Activated T-helper 2 cell treated with anti-CD3 and anti-CD28 coated beads, Interferon-gamma antibody, Interleukin-2, Interleukin-4, amounts not matched to agents 10 μg/mL and 5 μg/mL and 100 μg/mL, durations not matched to agents 14 hours and 24 hours and 36 hours (primary cell): ENCODE results near the gene PIP5K1B. TPM values are rescaled to one million over a fixed set of nuclear protein-coding genes. Genes with fewer than 3 reads are reported as not detected.
A peak's percentile ranks its signal among the peaks of the same experiment; 100 is the strongest.

ENCODE experiments used
- DNase-seq: peaks from one replicate; pipeline ENCODE4 v3.0.0; 2021; ENCODE audit warnings: low spot score
- H3K27ac Mint-ChIP-seq: one replicate; pipeline ENCODE4 v1.8.0; 2021; ENCODE audit warnings: mixed read lengths
- H3K27me3 Mint-ChIP-seq: one replicate; pipeline ENCODE4 v1.8.0; 2021; ENCODE audit warnings: low read depth, mixed read lengths
- H3K36me3 Mint-ChIP-seq: one replicate; pipeline ENCODE4 v1.8.0; 2021; ENCODE audit warnings: low read depth, mixed read lengths
- H3K4me1 Mint-ChIP-seq: one replicate; pipeline ENCODE4 v1.8.0; 2021; ENCODE audit warnings: low read depth, mixed read lengths
- H3K4me3 Mint-ChIP-seq: one replicate; pipeline ENCODE4 v1.8.0; 2021; ENCODE audit warnings: low read depth, mild to moderate bottlenecking, moderate library complexity, mixed read lengths
- H3K9me3 Mint-ChIP-seq: one replicate; pipeline ENCODE4 v1.8.0; 2021; ENCODE audit warnings: mixed read lengths
- intact Hi-C: fragments of 100-400 bp; cut with micrococcal nuclease; formaldehyde crosslinking; loops from one replicate; pipeline ENCODE4 v1.15.1; 2023
- total RNA-seq: library from RNA; stranded (reverse); gene quantifications from 2 replicates; pipeline ENCODE4 v1.2.3, GENCODE V29; 2022

PIP5K1B gene
- total RNA-seq, 1 donor from 2014 or later = 76.2 TPM

GRCh38 chr9:68841276-68842052 lies 136.4 kb downstream of the PIP5K1B start:
- H3K4me3 Mint-ChIP-seq = no peak overlapping the region
- H3K4me1 Mint-ChIP-seq = peaks cover 37% of the 10 kb centered on the region
- H3K9me3 Mint-ChIP-seq = no peaks in the 10 kb centered on the region
- no peak for DNase-seq
- peaks cover 46% of the 10 kb centered on the region for H3K36me3 Mint-ChIP-seq
- H3K27me3 Mint-ChIP-seq = no peaks in the 10 kb centered on the region
- H3K27ac Mint-ChIP-seq = peak overlapping the region; percentile 64
- intact Hi-C loops = loop anchor here (5.0 kb wide), 1 partner anchor 56 kb away; no protein-coding TSS in a partner anchor

GRCh38 chr9:68842568-68842967 lies 137.5 kb downstream of the PIP5K1B start:
- Mint-ChIP-seq H3K9me3 (no peaks in the 10 kb centered on the region), H3K36me3 (peaks cover 46% of the 10 kb centered on the region), H3K4me3 (no peak overlapping the region), H3K27me3 (no peaks in the 10 kb centered on the region), H3K27ac (no peak overlapping the region), H3K4me1 (peaks cover 39% of the 10 kb centered on the region)
- DNase-seq = no peak
- intact Hi-C loops = loop anchor here (5.0 kb wide), 1 partner anchor 55 kb away; no protein-coding TSS in a partner anchor

GRCh38 chr9:68843239-68843638 lies 138.2 kb downstream of the PIP5K1B start:
- Mint-ChIP-seq H3K36me3 (peaks cover 46% of the 10 kb centered on the region), H3K4me1 (peaks cover 43% of the 10 kb centered on the region), H3K4me3 (no peak overlapping the region), H3K9me3 (no peaks in the 10 kb centered on the region), H3K27ac (no peak overlapping the region), H3K27me3 (no peaks in the 10 kb centered on the region)
- intact Hi-C loops = loop anchor here (5.0 kb wide), 1 partner anchor 54 kb away; no protein-coding TSS in a partner anchor
- DNase-seq = no peak

DNA sequence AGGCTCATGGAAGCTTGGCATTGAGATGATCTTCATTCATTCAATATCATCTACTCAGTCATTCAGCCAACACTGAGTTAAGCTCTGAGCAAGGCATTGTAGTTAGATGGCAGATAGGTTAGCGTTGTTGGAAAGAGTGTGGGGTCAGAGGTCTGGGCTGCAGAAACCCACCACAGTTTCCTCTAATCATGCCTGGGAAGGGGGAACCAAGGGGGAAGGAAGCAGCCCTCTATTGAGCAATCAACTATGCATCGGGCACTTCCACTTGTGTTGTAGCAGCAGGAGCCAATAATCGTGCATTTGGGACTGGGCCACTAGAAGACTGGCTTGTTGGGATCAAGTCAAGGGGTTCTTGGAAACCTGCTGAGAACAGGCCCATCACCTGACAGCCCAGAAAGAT lies 139.1 kb downstream of the PIP5K1B start:
- no peaks in the 10 kb centered on the region for H3K27me3 Mint-ChIP-seq
- H3K27ac Mint-ChIP-seq = peak overlapping the region; percentile 51
- peaks cover 42% of the 10 kb centered on the region for H3K4me1 Mint-ChIP-seq
- no peak for DNase-seq
- peaks cover 48% of the 10 kb centered on the region for H3K36me3 Mint-ChIP-seq
- intact Hi-C loops = loop anchor here (5.0 kb wide), 1 partner anchor 53 kb away; no protein-coding TSS in a partner anchor
- H3K9me3 Mint-ChIP-seq = no peaks in the 10 kb centered on the region
- no peak overlapping the region for H3K4me3 Mint-ChIP-seq

GRCh38 chr9:68844631-68845612 lies 139.9 kb downstream of the PIP5K1B start:
- DNase-seq = no peak
- Mint-ChIP-seq H3K27ac (peak overlapping the region; percentile 51), H3K9me3 (no peaks in the 10 kb centered on the region), H3K36me3 (peaks cover 40% of the 10 kb centered on the region), H3K4me3 (no peak overlapping the region), H3K27me3 (no peaks in the 10 kb centered on the region), H3K4me1 (peaks cover 42% of the 10 kb centered on the region)
- intact Hi-C loops = loop anchor here (5.0 kb wide), 4 partner anchors 43 to 263 kb away; no protein-coding TSS in a partner anchor

DNA sequence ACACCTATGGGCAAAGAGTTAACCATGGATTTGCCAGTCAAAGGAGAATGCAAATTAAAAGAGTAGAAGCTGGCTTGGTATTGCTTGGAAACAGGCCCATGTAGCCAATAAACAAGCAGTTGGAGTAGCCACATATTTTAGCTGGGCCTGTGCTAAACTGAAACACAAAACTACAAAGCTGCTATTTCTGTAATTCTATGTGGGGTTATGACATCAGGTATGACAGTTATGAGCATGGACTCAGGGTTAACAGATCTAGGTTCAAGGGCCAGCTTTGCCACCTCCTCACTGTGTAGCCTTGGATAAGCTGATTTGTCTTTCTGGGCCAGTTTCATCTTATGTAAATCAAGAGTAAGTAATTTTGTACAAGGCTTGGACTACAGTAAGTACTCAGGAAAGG lies 142.7 kb downstream of the PIP5K1B start:
- intact Hi-C loops = loop anchor here (5.0 kb wide), 3 partner anchors 45 to 265 kb away; no protein-coding TSS in a partner anchor
- H3K27ac Mint-ChIP-seq = peak overlapping the region; percentile 71

DNA sequence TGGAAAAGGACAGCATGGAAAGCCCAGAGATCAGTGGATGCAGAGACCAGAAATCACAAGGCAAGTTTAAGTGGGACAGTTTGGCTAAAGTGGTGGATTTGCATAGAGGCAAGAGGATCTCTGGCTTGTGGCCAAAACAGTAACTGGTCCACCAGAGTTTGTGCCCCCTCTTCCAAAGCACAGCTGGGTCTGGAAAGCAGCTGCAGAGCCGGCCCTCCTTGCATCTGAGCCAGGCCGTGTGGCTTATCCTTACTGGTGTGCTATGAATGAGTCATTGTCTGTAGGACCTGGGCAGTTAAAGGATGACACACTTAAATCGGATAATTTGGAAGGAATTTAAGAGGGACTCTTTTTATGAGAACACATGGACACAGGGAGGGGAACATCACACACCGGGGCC lies 146.6 kb downstream of the PIP5K1B start:
- Mint-ChIP-seq H3K4me3 (no peak overlapping the region), H3K27me3 (no peaks in the 10 kb centered on the region), H3K9me3 (no peaks in the 10 kb centered on the region), H3K27ac (no peak overlapping the region), H3K36me3 (peaks cover 48% of the 10 kb centered on the region), H3K4me1 (peaks cover 16% of the 10 kb centered on the region)
- DNase-seq = no peak
- intact Hi-C loops = no loop called here

More for the DNA sequence above, 142.7 kb downstream of the PIP5K1B start:
- no peak overlapping the region for H3K4me3 Mint-ChIP-seq
- H3K9me3 Mint-ChIP-seq = no peaks in the 10 kb centered on the region
- peaks cover 42% of the 10 kb centered on the region for H3K36me3 Mint-ChIP-seq
- no peak for DNase-seq
- H3K4me1 Mint-ChIP-seq = peaks cover 26% of the 10 kb centered on the region
- H3K27me3 Mint-ChIP-seq = no peaks in the 10 kb centered on the region

DNA sequence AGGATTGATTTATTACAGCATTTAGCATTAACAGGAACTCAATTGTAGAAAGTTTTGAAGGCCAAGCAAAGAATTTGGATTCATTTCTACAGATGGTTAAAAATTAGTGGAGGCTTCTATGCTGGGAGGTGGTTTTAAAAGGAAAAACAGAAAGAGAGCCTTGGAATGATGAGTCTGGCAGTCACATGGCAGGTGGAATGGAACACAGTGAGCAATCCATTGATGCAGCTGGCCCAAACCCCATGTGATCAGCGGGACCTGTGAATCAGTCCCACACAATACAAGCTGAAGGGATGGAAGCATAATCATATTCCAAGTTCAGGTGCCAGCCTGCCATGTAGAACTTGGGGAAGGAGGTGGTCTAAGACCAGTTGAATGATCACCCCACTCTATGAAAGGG lies 147.9 kb downstream of the PIP5K1B start:
- Mint-ChIP-seq H3K4me3 (no peak overlapping the region), H3K36me3 (peaks cover 57% of the 10 kb centered on the region), H3K4me1 (peaks cover 12% of the 10 kb centered on the region), H3K27me3 (no peaks in the 10 kb centered on the region), H3K9me3 (no peaks in the 10 kb centered on the region), H3K27ac (no peak overlapping the region)
- no peak for DNase-seq
- intact Hi-C loops = no loop called here

- no peak for DNase-seq
- Mint-ChIP-seq H3K27me3 (no peaks in the 10 kb centered on the region), H3K4me3 (no peak overlapping the region), H3K4me1 (peaks cover 20% of the 10 kb centered on the region), H3K36me3 (peaks cover 42% of the 10 kb centered on the region), H3K9me3 (no peaks in the 10 kb centered on the region), H3K27ac (no peak overlapping the region)
- intact Hi-C loops = no loop called here
These were observed 154.3 kb downstream of the PIP5K1B start for GRCh38 chr9:68859347-68859746.

GRCh38 chr9:68860419-68860818 lies 155.4 kb downstream of the PIP5K1B start:
- Mint-ChIP-seq H3K9me3 (no peaks in the 10 kb centered on the region), H3K27ac (no peak overlapping the region), H3K27me3 (no peaks in the 10 kb centered on the region), H3K36me3 (peaks cover 45% of the 10 kb centered on the region), H3K4me1 (peaks cover 16% of the 10 kb centered on the region), H3K4me3 (no peak overlapping the region)
- DNase-seq = no peak
- intact Hi-C loops = no loop called here

- H3K9me3 Mint-ChIP-seq = no peaks in the 10 kb centered on the region
- DNase-seq = no peak
- intact Hi-C loops = no loop called here
- H3K4me3 Mint-ChIP-seq = no peak overlapping the region
- peaks cover 16% of the 10 kb centered on the region for H3K4me1 Mint-ChIP-seq
- peaks cover 44% of the 10 kb centered on the region for H3K36me3 Mint-ChIP-seq
- no peaks in the 10 kb centered on the region for H3K27me3 Mint-ChIP-seq
- peak overlapping the region; percentile 21 for H3K27ac Mint-ChIP-seq
These were observed 156.4 kb downstream of the PIP5K1B start for GRCh38 chr9:68861436-68861835.

- H3K27ac Mint-ChIP-seq = no peak overlapping the region
- DNase-seq = no peak
- no peak overlapping the region for H3K4me3 Mint-ChIP-seq
- H3K36me3 Mint-ChIP-seq = peaks cover 33% of the 10 kb centered on the region
- no peaks in the 10 kb centered on the region for H3K9me3 Mint-ChIP-seq
- intact Hi-C loops = no loop called here
- peaks cover 7% of the 10 kb centered on the region for H3K4me1 Mint-ChIP-seq
- H3K27me3 Mint-ChIP-seq = no peaks in the 10 kb centered on the region
These were observed 162.0 kb downstream of the PIP5K1B start for GRCh38 chr9:68867066-68867465.
